ENCODE data around the gene SSR3. TPM values are rescaled to one million over a fixed set of nuclear protein-coding genes. Genes with fewer than 3 reads are reported as not detected.

SSR3 gene
- total RNA-seq, 1 donor from 2014 or later: 562 TPM

DNA sequence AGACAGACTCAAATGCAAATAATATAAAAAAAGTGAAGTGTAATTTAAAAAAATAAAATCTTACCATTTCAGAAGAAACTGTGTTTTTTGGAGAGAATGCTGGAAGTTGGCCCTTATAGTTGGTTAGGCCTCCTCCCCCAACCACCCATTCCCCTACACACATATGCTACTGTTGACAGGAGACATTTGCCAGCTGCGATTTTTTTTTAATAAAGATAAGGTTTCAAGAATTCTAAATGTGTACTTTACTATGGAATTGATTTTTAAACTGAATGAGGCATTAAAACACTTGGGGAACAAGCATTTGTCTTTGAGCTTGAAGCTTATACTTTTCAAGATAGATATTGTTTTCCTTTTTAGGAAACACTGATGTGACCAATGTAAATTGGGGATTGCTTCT is 4.4 kb upstream of the SSR3 start:
- Mint-ChIP-seq H3K27ac (ENCODE audit: unreplicated experiment) (no peak overlapping the region), H3K27me3 (ENCODE audit: low read depth, unreplicated experiment) (no peaks in the 10 kb centered on the region), H3K36me3 (ENCODE audit: low read depth, unreplicated experiment) (no peaks in the 10 kb centered on the region), H3K4me1 (ENCODE audit: low read depth, unreplicated experiment) (no peaks in the 10 kb centered on the region), H3K9me3 (ENCODE audit: unreplicated experiment) (no peaks in the 10 kb centered on the region), H3K4me3 (ENCODE audit: unreplicated experiment) (no peak overlapping the region)
- Histone ChIP-seq H3K36me3 (ENCODE audit: insufficient read depth, low read length) (no peaks in the 10 kb centered on the region), H2AFZ (ENCODE audit: low read depth, low read length) (no peak overlapping the region), H3K4me3 (ENCODE audit: insufficient read depth, low read depth, low read length) (no peak overlapping the region), H3K27ac (ENCODE audit: low read depth, low read length) (no peak overlapping the region), H3K9ac (ENCODE audit: low read length) (no peak overlapping the region), H3K4me1 (ENCODE audit: insufficient read depth, low read length) (no peaks in the 10 kb centered on the region), H3K4me2 (ENCODE audit: low read length) (no peak overlapping the region), H3K79me2 (ENCODE audit: insufficient read depth, low read length) (peaks cover 7% of the 10 kb centered on the region), H3K27me3 (ENCODE audit: insufficient read depth, low read length) (no peaks in the 10 kb centered on the region), H4K20me1 (ENCODE audit: insufficient read depth, low read length) (no peaks in the 10 kb centered on the region), H3K9me3 (ENCODE audit: insufficient read depth, low read depth, low read length) (no peaks in the 10 kb centered on the region)
- no peak for DNase-seq (ENCODE audit: low read depth)
- TF ChIP-seq, protein P1, sequence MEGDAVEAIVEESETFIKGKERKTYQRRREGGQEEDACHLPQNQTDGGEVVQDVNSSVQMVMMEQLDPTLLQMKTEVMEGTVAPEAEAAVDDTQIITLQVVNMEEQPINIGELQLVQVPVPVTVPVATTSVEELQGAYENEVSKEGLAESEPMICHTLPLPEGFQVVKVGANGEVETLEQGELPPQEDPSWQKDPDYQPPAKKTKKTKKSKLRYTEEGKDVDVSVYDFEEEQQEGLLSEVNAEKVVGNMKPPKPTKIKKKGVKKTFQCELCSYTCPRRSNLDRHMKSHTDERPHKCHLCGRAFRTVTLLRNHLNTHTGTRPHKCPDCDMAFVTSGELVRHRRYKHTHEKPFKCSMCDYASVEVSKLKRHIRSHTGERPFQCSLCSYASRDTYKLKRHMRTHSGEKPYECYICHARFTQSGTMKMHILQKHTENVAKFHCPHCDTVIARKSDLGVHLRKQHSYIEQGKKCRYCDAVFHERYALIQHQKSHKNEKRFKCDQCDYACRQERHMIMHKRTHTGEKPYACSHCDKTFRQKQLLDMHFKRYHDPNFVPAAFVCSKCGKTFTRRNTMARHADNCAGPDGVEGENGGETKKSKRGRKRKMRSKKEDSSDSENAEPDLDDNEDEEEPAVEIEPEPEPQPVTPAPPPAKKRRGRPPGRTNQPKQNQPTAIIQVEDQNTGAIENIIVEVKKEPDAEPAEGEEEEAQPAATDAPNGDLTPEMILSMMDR (IDR thresholded peaks at IDR 0.05; ENCODE audit: insufficient read depth, low read depth, low read length): no peak
- TF ChIP-seq EZH2 (IDR thresholded peaks at IDR 0.05; ENCODE audit: insufficient read depth, low read length): no peak
- FAIRE-seq: no peak

DNA sequence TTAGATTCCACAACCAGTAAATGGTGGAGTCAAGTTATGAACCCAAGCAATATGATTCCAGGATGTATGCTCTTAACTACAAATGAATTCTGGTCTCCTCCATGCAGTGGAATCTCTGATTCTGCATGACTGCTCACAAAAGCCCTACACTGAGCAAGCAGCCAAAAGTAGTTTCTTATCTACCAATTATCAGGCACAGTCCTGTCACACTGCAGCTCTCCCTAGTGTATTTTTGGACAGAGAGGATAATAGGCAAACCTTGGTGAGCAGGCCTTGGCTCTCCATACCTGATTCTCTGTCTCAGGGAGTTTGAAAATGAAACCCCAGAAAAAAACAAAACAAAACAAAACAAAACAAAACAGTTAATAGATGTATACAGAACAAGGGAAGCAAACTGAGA is 3.5 kb upstream of the SSR3 start:
- Mint-ChIP-seq H3K4me3 (ENCODE audit: unreplicated experiment) (no peak overlapping the region), H3K27me3 (ENCODE audit: low read depth, unreplicated experiment) (no peaks in the 10 kb centered on the region), H3K9me3 (ENCODE audit: unreplicated experiment) (no peaks in the 10 kb centered on the region), H3K27ac (ENCODE audit: unreplicated experiment) (peak overlapping the region; percentile 38), H3K36me3 (ENCODE audit: low read depth, unreplicated experiment) (peaks cover 5% of the 10 kb centered on the region), H3K4me1 (ENCODE audit: low read depth, unreplicated experiment) (no peaks in the 10 kb centered on the region)
- DNase-seq (ENCODE audit: low read depth): no peak
- no peaks in the 10 kb centered on the region for H3K9me3 ChIP-seq (ENCODE audit: insufficient read depth, low read depth, low read length)
- H3K4me2 ChIP-seq (ENCODE audit: low read length): no peak overlapping the region
- no peaks in the 10 kb centered on the region for H3K4me1 ChIP-seq (ENCODE audit: insufficient read depth, low read length)
- no peak for FAIRE-seq
- no peaks in the 10 kb centered on the region for H3K27me3 ChIP-seq (ENCODE audit: insufficient read depth, low read length)
- H3K36me3 ChIP-seq (ENCODE audit: insufficient read depth, low read length): no peaks in the 10 kb centered on the region
- H3K79me2 ChIP-seq (ENCODE audit: insufficient read depth, low read length): peaks cover 16% of the 10 kb centered on the region
- TF ChIP-seq EZH2 (IDR thresholded peaks at IDR 0.05; ENCODE audit: insufficient read depth, low read length): no peak
- TF ChIP-seq, protein P1 (IDR thresholded peaks at IDR 0.05; ENCODE audit: insufficient read depth, low read depth, low read length): no peak
- no peaks in the 10 kb centered on the region for H4K20me1 ChIP-seq (ENCODE audit: insufficient read depth, low read length)
- H3K4me3 ChIP-seq (ENCODE audit: insufficient read depth, low read depth, low read length): no peak overlapping the region
- no peak overlapping the region for H3K9ac ChIP-seq (ENCODE audit: low read length)
- H3K27ac ChIP-seq (ENCODE audit: low read depth, low read length): no peak overlapping the region
- no peak overlapping the region for H2AFZ ChIP-seq (ENCODE audit: low read depth, low read length)

DNA sequence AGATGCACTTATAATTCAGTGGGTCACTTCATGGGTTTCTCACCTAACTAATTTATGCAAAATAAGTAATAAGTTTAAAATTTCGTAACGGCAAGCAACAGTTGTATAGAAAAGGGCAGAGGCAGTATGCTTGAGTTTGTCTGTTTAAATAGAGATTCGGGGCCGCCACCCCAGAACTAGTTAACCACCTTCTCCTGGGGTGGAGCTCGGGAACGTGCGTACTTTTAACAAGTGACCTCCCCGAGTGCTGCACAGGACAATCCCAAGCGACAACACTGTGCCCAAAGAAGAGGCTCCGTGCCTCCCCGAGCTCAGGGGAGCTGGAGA is 439 bp downstream of the SSR3 start:
- Mint-ChIP-seq H3K9me3 (ENCODE audit: unreplicated experiment) (no peaks in the 10 kb centered on the region), H3K4me3 (ENCODE audit: unreplicated experiment) (peak overlapping the region; percentile 92), H3K27me3 (ENCODE audit: low read depth, unreplicated experiment) (no peaks in the 10 kb centered on the region), H3K27ac (ENCODE audit: unreplicated experiment) (peak overlapping the region; percentile 96), H3K36me3 (ENCODE audit: low read depth, unreplicated experiment) (peaks cover 22% of the 10 kb centered on the region), H3K4me1 (ENCODE audit: low read depth, unreplicated experiment) (peaks cover 28% of the 10 kb centered on the region)
- TF ChIP-seq EZH2 (IDR thresholded peaks at IDR 0.05; ENCODE audit: insufficient read depth, low read length): no peak
- TF ChIP-seq, protein P1 (IDR thresholded peaks at IDR 0.05; ENCODE audit: insufficient read depth, low read depth, low read length): no peak
- FAIRE-seq: no peak
- peak overlapping the region; percentile 95 for H3K4me3 ChIP-seq (ENCODE audit: insufficient read depth, low read depth, low read length)
- no peaks in the 10 kb centered on the region for H3K27me3 ChIP-seq (ENCODE audit: insufficient read depth, low read length)
- peaks cover 25% of the 10 kb centered on the region for H4K20me1 ChIP-seq (ENCODE audit: insufficient read depth, low read length)
- peaks cover 27% of the 10 kb centered on the region for H3K4me1 ChIP-seq (ENCODE audit: insufficient read depth, low read length)
- peaks cover 32% of the 10 kb centered on the region for H3K36me3 ChIP-seq (ENCODE audit: insufficient read depth, low read length)
- H3K27ac ChIP-seq (ENCODE audit: low read depth, low read length): peak overlapping the region; percentile 96
- H3K9ac ChIP-seq (ENCODE audit: low read length): peak overlapping the region; percentile 99
- H3K79me2 ChIP-seq (ENCODE audit: insufficient read depth, low read length): peaks cover 55% of the 10 kb centered on the region
- no peaks in the 10 kb centered on the region for H3K9me3 ChIP-seq (ENCODE audit: insufficient read depth, low read depth, low read length)
- DNase-seq (ENCODE audit: low read depth): no peak
- H2AFZ ChIP-seq (ENCODE audit: low read depth, low read length): peak overlapping the region; percentile 55
- peak overlapping the region; percentile 87 for H3K4me2 ChIP-seq (ENCODE audit: low read length)

Data from astrocyte (in vitro differentiated cells and primary cell).